K562 (cell line): ENCODE data around the gene SUPT5H. TPM values are rescaled to one million over a fixed set of nuclear protein-coding genes. Genes with fewer than 3 reads are reported as not detected.

Experiments used
- BCOR ChIP-seq: fragments of 450-650 bp; IDR thresholded peaks from 2 replicates; pipeline ENCODE4 v1.6.1; 2016
- CBX2 ChIP-seq: fragments of 200-600 bp; sonication (generic); IDR thresholded peaks from one replicate; pipeline ENCODE4 v1.6.1; 2012; ENCODE audit warnings: mild to moderate bottlenecking, low read length, inconsistent platforms; ENCODE audit not compliant: insufficient read depth, poor library complexity, severe bottlenecking
- CEBPB ChIP-seq: fragments of 450-650 bp; IDR thresholded peaks from 2 replicates; pipeline ENCODE4 v1.6.1; 2016; ENCODE audit warnings: missing genetic modification characterization, missing compliant biosample characterization
- HDAC2 ChIP-seq: fragments of 450-650 bp; IDR thresholded peaks from 2 replicates; pipeline ENCODE4 v1.6.1; 2016; ENCODE audit warnings: mild to moderate bottlenecking
- HDAC8 ChIP-seq: fragments of 450-650 bp; IDR thresholded peaks from 2 replicates; pipeline ENCODE4 v1.6.1; 2016; ENCODE audit warnings: mild to moderate bottlenecking, missing genetic modification characterization, moderate library complexity, missing compliant biosample characterization
- KDM1A ChIP-seq, 2 experiments: fragments of 450-650 bp; IDR thresholded peaks; 2 replicates each; pipeline ENCODE4 v1.6.1; 2016; ENCODE audit warnings: mild to moderate bottlenecking in 2 of 2
- PHB ChIP-seq: fragments of 250-450 bp; sonication (Bioruptor Pico); IDR thresholded peaks from 2 replicates; pipeline ENCODE4 v1.5.0; 2021
- POLR2G ChIP-seq: fragments of 200-400 bp; formaldehyde crosslinking; IDR thresholded peaks from 2 replicates; pipeline ENCODE4 v1.6.1; 2017; ENCODE audit warnings: low read depth, mild to moderate bottlenecking, antibody characterized with exemption, low read length, moderate library complexity
- SMARCA5 ChIP-seq: fragments of 450-650 bp; IDR thresholded peaks from 2 replicates; pipeline ENCODE4 v1.6.1; 2016
- SP1 ChIP-seq: sonication (generic); formaldehyde crosslinking; IDR thresholded peaks from 2 replicates; pipeline ENCODE4 v1.8.1; 2022; ENCODE audit warnings: mild to moderate bottlenecking, missing genetic modification reagents
- SUPT5H ChIP-seq: fragments of 450-650 bp; IDR thresholded peaks from 2 replicates; pipeline ENCODE4 v1.6.1; 2016
- ZNF165 ChIP-seq: fragments of 250-450 bp; sonication (Bioruptor Pico); IDR thresholded peaks from 2 replicates; pipeline ENCODE4 v1.4.0; 2020; ENCODE audit warnings: borderline replicate concordance
- ZNF3 ChIP-seq: fragments of 250-450 bp; sonication (Bioruptor Pico); IDR thresholded peaks from 2 replicates; pipeline ENCODE4 v1.5.0; 2021; ENCODE audit warnings: mild to moderate bottlenecking, moderate library complexity
- ZNF408 ChIP-seq: fragments of 250-450 bp; sonication (Bioruptor Pico); IDR thresholded peaks from 2 replicates; pipeline ENCODE4 v1.4.0; 2020; ENCODE audit warnings: low read depth, mild to moderate bottlenecking, moderate library complexity
- ZNF586 ChIP-seq: fragments of 450-650 bp; formaldehyde crosslinking; conservative IDR thresholded peaks from 2 replicates; pipeline ENCODE4 v1.4.0; 2020; ENCODE audit warnings: mild to moderate bottlenecking, moderate library complexity
- polyA plus RNA-seq, 8 experiments: library from polyadenylated mRNA; depleted of rRNA in 4 of 8; stranded (reverse) in 5 of 8; unstranded in 3 of 8; fragments of >200 nt; fragmentation: Nextera tagmentation in 2 of 8; fragmentation: Illumina TruSeq in 1 of 8; extraction: Ambion mirVana in 2 of 8; extraction: Trizol in 1 of 8; gene quantifications; 2 replicates each; pipeline versions ENCODE4 v1.2.1 to v1.2.3, GENCODE V29; 2011 to 2014; ENCODE audit warnings: inconsistent platforms in 1 of 8, missing spikeins in 1 of 8
- total RNA-seq, 7 experiments: library from RNA; depleted of rRNA in 6 of 7; stranded (reverse); fragments of >200 nt in 6 of 7; fragmentation: Illumina TruSeq in 2 of 7; extraction: Trizol in 2 of 7; gene quantifications; 2 replicates each; pipeline versions ENCODE4 v1.2.1 to v1.2.3, GENCODE V29; 2011 to 2021; ENCODE audit warnings: low replicate concordance in 1 of 7
- TF ChIP-seq, protein P1 (sequence below): fragments of 450-650 bp; conservative IDR thresholded peaks from 2 replicates; pipeline ENCODE4 v1.6.1; 2016; ENCODE audit warnings: missing genetic modification characterization, low read depth, mild to moderate bottlenecking, missing compliant biosample characterization, moderate library complexity
- TF ChIP-seq, protein P2 (sequence below): fragments of 450-650 bp; IDR thresholded peaks from 2 replicates; pipeline ENCODE4 v1.6.1; 2016
- TF ChIP-seq, protein P3 (sequence below): sonication (generic); formaldehyde crosslinking; IDR thresholded peaks from 2 replicates; pipeline ENCODE4 v1.8.0; 2022; ENCODE audit warnings: mild to moderate bottlenecking, missing genetic modification reagents
- TF ChIP-seq, protein P4 (sequence below): fragments of 450-650 bp; formaldehyde crosslinking; IDR thresholded peaks from 2 replicates; pipeline ENCODE4 v1.4.0; 2020; ENCODE audit warnings: mild to moderate bottlenecking, mixed read lengths
- TF ChIP-seq, protein P5 (sequence below): IDR thresholded peaks from 2 replicates; pipeline ENCODE4 v1.6.1; 2014; ENCODE audit warnings: antibody characterized with exemption

Gene SUPT5H
- total and polyA plus RNA-seq, 9 of the 15 experiments (the other 6 are each of a cell fraction or from before 2014, with no cell fraction given), result 13.3 to 85.9 (median 35.9) TPM

DNA sequence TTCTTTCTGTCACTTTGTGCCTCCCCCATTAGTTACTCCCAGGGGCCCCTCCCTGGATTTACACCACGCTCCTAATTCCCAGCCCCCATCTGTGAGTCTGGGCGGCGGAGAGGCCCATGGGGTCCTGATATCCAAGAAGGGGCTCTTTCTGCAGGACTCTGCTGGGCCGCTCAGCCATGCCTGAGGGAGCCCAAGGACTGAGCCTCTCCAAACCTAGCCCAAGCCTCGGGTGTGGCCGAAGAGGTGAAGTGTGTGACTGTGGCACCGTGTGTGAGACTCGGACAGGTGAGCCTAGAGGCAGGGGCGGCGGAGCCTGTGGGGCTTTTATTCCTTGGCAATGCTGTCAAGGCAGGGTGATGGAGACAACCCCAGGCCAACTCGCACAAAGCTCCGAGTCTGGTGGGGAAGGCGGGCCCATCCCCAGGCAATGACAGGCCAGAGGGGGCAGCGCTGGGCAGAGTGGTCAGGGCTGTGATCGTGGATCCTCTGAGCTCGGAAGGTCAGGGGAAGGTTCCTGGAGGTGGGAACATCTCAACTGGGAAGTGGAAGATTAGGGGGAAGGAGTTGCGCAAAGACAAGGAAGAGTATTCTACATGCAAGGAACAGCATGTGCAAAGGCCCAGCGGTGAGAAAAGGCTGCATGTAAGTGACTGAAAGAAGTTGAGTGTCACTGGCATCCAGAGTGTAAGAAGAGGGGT lies 31.3 kb upstream of the SUPT5H start (continued):
- TF ChIP-seq HDAC8 (tag) (no peak), SMARCA5 (peak; percentile 79; the same call in 1 of the 2 replicates), ZNF3 (peak; percentile 71), SUPT5H (0 out of 2 replicates have a peak, but pooled peaks have one; percentile 26), POLR2G (peak; percentile 58), CBX2 (no peak), HDAC2 (peak; percentile 34; the same call in 1 of the 2 replicates), CEBPB (tag) (peak; percentile 80), BCOR (peak; percentile 83), ZNF165 (CRISPR knock-in tag) (no peak), KDM1A (IDR thresholded peaks at IDR 0.05) (peak; percentile 40 to 64; a peak in 3 of 4 replicates), PHB (CRISPR knock-in tag) (no peak), SP1 (CRISPR knock-in tag) (no peak), ZNF586 (CRISPR knock-in tag) (no peak), ZNF408 (CRISPR knock-in tag) (no peak)
- TF ChIP-seq, protein P1, sequence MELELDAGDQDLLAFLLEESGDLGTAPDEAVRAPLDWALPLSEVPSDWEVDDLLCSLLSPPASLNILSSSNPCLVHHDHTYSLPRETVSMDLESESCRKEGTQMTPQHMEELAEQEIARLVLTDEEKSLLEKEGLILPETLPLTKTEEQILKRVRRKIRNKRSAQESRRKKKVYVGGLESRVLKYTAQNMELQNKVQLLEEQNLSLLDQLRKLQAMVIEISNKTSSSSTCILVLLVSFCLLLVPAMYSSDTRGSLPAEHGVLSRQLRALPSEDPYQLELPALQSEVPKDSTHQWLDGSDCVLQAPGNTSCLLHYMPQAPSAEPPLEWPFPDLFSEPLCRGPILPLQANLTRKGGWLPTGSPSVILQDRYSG (tag), result no peak
- TF ChIP-seq, protein P2, sequence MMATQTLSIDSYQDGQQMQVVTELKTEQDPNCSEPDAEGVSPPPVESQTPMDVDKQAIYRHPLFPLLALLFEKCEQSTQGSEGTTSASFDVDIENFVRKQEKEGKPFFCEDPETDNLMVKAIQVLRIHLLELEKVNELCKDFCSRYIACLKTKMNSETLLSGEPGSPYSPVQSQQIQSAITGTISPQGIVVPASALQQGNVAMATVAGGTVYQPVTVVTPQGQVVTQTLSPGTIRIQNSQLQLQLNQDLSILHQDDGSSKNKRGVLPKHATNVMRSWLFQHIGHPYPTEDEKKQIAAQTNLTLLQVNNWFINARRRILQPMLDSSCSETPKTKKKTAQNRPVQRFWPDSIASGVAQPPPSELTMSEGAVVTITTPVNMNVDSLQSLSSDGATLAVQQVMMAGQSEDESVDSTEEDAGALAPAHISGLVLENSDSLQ, result peak; percentile 12; the same call in 1 of the 2 replicates
- TF ChIP-seq, protein P3, sequence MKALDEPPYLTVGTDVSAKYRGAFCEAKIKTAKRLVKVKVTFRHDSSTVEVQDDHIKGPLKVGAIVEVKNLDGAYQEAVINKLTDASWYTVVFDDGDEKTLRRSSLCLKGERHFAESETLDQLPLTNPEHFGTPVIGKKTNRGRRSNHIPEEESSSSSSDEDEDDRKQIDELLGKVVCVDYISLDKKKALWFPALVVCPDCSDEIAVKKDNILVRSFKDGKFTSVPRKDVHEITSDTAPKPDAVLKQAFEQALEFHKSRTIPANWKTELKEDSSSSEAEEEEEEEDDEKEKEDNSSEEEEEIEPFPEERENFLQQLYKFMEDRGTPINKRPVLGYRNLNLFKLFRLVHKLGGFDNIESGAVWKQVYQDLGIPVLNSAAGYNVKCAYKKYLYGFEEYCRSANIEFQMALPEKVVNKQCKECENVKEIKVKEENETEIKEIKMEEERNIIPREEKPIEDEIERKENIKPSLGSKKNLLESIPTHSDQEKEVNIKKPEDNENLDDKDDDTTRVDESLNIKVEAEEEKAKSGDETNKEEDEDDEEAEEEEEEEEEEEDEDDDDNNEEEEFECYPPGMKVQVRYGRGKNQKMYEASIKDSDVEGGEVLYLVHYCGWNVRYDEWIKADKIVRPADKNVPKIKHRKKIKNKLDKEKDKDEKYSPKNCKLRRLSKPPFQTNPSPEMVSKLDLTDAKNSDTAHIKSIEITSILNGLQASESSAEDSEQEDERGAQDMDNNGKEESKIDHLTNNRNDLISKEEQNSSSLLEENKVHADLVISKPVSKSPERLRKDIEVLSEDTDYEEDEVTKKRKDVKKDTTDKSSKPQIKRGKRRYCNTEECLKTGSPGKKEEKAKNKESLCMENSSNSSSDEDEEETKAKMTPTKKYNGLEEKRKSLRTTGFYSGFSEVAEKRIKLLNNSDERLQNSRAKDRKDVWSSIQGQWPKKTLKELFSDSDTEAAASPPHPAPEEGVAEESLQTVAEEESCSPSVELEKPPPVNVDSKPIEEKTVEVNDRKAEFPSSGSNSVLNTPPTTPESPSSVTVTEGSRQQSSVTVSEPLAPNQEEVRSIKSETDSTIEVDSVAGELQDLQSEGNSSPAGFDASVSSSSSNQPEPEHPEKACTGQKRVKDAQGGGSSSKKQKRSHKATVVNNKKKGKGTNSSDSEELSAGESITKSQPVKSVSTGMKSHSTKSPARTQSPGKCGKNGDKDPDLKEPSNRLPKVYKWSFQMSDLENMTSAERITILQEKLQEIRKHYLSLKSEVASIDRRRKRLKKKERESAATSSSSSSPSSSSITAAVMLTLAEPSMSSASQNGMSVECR (CRISPR knock-in tag), result 0 out of 2 replicates have a peak, but pooled peaks have one; percentile 36
- TF ChIP-seq, protein P4, sequence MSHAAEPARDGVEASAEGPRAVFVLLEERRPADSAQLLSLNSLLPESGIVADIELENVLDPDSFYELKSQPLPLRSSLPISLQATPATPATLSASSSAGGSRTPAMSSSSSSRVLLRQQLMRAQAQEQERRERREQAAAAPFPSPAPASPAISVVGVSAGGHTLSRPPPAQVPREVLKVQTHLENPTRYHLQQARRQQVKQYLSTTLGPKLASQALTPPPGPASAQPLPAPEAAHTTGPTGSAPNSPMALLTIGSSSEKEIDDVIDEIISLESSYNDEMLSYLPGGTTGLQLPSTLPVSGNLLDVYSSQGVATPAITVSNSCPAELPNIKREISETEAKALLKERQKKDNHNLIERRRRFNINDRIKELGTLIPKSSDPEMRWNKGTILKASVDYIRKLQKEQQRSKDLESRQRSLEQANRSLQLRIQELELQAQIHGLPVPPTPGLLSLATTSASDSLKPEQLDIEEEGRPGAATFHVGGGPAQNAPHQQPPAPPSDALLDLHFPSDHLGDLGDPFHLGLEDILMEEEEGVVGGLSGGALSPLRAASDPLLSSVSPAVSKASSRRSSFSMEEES (CRISPR knock-in tag), result no peak
- TF ChIP-seq, protein P5, sequence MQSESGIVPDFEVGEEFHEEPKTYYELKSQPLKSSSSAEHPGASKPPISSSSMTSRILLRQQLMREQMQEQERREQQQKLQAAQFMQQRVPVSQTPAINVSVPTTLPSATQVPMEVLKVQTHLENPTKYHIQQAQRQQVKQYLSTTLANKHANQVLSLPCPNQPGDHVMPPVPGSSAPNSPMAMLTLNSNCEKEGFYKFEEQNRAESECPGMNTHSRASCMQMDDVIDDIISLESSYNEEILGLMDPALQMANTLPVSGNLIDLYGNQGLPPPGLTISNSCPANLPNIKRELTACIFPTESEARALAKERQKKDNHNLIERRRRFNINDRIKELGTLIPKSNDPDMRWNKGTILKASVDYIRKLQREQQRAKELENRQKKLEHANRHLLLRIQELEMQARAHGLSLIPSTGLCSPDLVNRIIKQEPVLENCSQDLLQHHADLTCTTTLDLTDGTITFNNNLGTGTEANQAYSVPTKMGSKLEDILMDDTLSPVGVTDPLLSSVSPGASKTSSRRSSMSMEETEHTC, result no peak
